Measurements from ENCODE around the gene TTYH3.
"Not testable (repeated sequence)": the region's sequence is repeated elsewhere in the genome, so short reads cannot be mapped to it uniquely, and the experiment has no call there.

TTYH3 gene

GRCh38 chr7:2602406-2603043 lies 29.3 kb upstream of the TTYH3 start:
- no peak for DNase-seq (ENCODE audit: low read depth in 1 of 2, low spot score in 1 of 2)

DNA sequence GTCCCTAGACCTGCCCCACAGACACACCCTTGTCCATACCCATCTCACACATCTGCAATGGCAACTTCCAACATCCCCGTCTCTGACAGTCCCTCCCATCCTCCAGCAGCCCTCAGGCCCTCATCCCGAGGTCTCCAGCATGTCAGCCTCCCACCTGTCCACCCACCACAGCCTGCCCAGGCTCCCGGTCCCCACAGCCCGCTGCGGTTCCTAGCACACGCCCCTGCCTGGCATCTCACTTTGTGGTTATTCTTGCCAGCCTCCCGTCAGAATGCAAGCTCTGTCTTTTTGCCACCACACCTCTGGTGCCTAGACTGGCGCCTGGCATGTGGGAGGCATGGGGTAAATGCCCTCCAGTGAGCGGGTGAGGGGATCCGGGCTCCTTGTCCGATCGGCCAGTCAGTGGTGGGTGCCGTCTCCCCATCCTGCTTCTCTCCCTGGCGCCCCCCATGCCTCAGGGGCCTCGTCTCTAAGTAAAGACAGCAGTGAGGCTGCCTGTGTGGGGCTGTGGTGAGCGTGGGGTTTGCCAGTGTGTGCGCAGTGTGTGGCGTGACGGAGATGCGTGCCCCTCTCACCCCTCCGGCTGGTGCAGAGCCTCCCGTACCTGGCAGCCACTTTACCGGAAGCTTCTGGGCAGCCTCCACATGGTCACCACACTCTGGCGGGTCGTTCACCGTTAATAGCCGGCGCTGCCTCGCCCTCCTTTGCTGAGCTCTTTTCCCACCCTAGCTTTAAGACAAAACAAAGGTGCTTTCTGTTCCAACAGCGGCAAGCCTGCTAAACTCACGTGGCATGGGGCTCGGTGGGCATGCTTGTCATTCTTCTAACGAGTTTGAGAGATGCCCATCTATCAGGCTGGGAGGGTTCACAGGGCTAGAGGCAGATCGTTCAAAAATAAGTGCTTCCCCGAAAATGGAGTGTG lies 28.5 kb upstream of the TTYH3 start:
- DNase-seq (ENCODE audit: low read depth in 1 of 2, low spot score in 1 of 2): no peak

DNA sequence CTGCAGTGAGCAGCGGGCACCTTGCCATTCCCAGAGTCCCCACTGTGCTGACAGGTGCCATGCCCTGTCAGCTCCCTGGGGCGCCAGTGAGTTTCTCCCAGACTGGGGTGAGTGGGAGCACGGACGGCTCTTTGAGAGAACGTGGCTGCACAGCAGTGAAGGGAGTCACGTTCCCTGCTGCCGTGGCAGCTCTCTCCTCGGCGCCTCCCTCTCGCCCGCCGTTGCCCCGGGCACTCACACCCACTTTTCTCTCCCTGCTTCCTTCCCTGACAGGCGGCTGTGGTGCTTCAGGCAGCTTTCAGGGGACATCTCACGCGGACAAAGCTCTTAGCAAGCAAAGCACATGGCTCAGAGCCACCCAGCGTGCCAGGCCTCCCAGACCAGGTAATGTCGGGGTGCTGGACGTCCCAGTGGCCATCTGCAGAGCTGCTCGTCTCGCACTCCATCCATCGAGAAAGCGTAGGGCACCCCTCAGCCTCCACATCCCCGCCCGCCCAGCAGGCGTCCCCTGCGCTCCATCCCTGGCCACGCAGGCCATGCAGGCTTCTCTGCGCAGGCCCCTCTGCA lies 27.1 kb upstream of the TTYH3 start:
- DNase-seq (ENCODE audit: low read depth in 1 of 2, low spot score in 1 of 2): no peak

DNA sequence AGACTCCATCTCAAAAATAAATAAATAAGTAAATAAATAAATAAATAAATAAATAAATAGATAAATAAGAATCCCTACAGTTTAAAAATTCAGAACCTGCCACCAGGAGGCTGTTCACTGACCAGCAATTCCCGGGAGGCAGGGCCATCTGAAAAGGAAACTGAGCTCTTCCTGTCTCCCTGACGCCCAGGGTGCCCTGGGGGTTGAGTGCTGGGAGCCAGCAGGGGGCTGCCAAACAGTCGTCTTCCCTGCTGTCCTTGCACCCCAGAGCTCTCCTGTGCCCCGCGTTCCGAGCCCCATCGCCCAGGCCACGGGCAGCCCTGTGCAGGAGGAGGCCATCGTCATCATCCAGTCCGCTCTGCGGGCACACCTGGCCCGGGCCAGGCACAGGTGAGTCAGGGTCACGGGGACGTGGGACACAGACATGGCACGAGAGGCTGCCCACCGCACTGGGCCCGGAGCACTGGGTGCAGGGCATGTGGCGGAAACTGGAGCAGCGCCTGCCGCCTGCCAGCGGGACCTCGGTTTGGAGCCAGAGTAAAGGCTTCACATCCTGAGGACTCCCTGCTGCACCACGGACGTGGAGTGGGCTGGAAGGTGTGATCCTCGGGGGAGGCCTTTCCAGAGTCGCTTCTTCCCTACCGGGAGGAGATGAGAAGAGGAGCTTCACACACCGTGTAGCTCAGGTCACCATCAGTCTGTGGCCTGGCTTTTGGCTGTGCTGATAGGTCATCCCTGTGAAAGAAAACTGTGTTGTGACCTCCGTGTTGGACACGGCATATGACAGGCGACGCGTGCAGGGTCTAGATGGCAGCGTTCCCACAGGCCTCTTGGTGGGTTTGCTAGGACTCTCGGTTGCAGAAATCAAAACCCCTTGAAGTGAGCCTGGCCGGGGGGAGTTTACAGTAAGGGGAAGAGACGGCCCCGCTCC lies 25.9 kb upstream of the TTYH3 start:
- DNase-seq (ENCODE audit: low read depth in 1 of 2, low spot score in 1 of 2): no peak

GRCh38 chr7:2606539-2606936 lies 25.2 kb upstream of the TTYH3 start:
- DNase-seq (ENCODE audit: low read depth in 1 of 2, low spot score in 1 of 2): no peak

- no peak for DNase-seq (ENCODE audit: low read depth in 1 of 2, low spot score in 1 of 2)
Observed at GRCh38 chr7:2607122-2607922, 24.5 kb upstream of the TTYH3 start.

GRCh38 chr7:2607923-2608904 lies 23.6 kb upstream of the TTYH3 start:
- DNase-seq (ENCODE audit: low read depth in 1 of 2, low spot score in 1 of 2): no peak

- DNase-seq (ENCODE audit: low read depth in 1 of 2, low spot score in 1 of 2): no peak
Observed at GRCh38 chr7:2608921-2609411, 22.8 kb upstream of the TTYH3 start.

DNA sequence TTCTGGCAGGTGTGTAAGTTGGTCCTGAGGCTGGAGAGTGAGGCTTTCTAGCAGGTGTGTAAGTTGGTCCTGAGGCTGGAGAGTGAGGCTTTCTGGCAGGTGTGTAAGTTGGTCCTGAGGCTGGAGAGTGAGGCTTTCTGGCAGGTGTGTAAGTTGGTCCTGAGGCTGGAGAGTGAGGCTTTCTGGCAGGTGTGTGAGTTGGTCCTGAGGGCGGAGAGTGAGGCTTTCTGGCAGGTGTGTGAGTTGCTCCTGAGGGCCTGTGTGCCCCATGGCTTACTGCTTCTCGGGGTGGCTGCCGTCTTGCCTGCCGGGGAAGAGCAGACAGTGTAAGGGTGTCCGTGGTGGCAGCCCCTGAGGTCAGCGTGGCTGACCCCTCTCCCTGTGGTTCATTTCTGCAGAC lies 22.1 kb upstream of the TTYH3 start:
- DNase-seq (ENCODE audit: low read depth in 1 of 2, low spot score in 1 of 2): not testable (repeated sequence)

GRCh38 chr7:2610466-2610865 lies 21.3 kb upstream of the TTYH3 start:
- DNase-seq (ENCODE audit: low read depth in 1 of 2, low spot score in 1 of 2): no peak

DNA sequence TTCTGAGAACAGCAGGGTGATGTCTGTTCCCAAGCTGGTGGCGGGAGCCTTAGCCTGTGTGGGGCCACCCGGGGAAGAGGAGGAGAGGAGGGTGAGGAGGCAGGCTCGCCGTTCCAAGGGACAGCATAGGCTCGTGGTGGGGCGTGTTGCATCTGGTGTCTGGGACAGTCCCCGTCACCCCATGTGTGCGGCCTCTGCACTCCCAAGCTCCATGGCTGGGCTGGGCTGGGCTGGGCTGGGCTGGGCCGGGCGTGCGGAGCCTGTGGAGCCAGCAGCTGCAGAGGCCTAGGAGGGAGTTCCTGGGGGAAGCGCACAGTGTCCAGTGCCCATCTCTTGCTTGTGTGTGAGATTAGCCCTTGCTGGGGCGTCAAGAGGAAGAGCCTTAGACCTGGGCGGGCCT lies 20.9 kb upstream of the TTYH3 start:
- DNase-seq (ENCODE audit: low read depth in 1 of 2, low spot score in 1 of 2): no peak

DNA sequence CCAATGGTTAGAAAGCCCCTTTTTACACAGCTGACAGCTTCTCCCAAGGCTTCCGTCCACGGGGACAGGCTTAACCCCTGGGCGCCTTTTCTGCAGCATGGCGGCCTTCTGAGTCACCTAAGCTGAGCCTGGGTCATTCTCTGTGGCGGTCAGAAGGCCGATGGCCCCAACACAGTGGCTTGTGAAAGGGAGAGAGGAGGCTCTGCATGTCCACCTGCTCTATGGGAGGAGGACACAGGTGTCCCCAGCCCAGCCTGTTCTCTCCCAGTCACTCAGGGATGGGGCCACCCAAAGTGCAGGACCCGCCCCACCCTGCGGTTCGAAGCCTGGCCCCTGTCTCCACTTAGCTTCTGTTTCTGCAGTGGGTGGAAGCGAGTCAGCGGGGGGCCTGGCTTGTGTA lies 20.4 kb upstream of the TTYH3 start:
- no peak for DNase-seq (ENCODE audit: low read depth in 1 of 2, low spot score in 1 of 2)

GRCh38 chr7:2611922-2612321 lies 19.9 kb upstream of the TTYH3 start:
- no peak for DNase-seq (ENCODE audit: low read depth in 1 of 2, low spot score in 1 of 2)

DNA sequence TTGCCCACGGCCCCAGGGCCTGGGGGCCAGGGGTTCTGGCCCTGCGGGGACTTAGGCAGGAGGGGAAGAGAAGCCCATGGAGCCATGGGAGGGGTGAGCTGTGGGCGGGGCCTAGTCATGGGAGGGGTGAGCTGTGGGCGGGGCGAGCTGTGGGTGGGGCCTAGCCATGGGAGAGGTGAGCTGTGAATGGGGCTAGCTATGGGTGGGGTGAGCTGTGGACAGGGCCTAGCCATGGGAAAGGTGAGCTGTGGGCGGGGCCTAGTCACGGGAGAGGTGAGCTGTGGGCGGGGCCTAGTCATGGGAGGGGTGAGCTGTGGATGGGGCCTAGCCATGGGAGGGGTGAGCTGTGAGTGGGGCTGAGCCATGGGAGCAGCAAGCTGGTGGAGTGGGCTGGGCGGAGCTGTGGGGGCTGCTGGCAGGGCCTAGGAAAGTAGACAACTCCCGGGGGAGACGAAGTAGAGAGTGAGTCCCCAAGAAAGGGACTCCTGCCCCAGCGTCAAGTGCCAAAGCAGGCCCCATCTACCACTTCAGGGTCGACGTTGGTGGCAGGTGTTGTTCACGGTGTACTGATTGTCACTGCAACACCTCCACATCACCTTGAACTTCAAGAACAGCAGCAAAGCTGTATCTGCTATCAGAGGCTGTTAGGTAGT lies 19.2 kb upstream of the TTYH3 start:
- no peak for DNase-seq (ENCODE audit: low read depth in 1 of 2, low spot score in 1 of 2)

- no peak for DNase-seq (ENCODE audit: low read depth in 1 of 2, low spot score in 1 of 2)
Observed at GRCh38 chr7:2613098-2613930, 18.5 kb upstream of the TTYH3 start.

GRCh38 chr7:2613931-2614600 lies 17.7 kb upstream of the TTYH3 start:
- no peak for DNase-seq (ENCODE audit: low read depth in 1 of 2, low spot score in 1 of 2)

All from activated T-helper 1 cell treated with anti-CD3 and anti-CD28 coated beads, Interleukin-2, amount 50 U/mL, for 16 hours (primary cell).